Loucy (cell line): Measurements from ENCODE around the gene TNFRSF11A.

ENCODE experiments used
- EZH2phosphoT487 ChIP-seq: fragments of 200-600 bp; IDR thresholded peaks from 2 replicates; pipeline ENCODE4 v1.6.1; 2018; ENCODE audit warnings: antibody characterized with exemption, mild to moderate bottlenecking, moderate library complexity, borderline replicate concordance
- TF ChIP-seq, protein P1 (sequence below): fragments of 200-600 bp; sonication (generic); conservative IDR thresholded peaks from 2 replicates; pipeline ENCODE4 v1.5.1; 2014; ENCODE audit warnings: mild to moderate bottlenecking, antibody characterized with exemption, low read length

DNA sequence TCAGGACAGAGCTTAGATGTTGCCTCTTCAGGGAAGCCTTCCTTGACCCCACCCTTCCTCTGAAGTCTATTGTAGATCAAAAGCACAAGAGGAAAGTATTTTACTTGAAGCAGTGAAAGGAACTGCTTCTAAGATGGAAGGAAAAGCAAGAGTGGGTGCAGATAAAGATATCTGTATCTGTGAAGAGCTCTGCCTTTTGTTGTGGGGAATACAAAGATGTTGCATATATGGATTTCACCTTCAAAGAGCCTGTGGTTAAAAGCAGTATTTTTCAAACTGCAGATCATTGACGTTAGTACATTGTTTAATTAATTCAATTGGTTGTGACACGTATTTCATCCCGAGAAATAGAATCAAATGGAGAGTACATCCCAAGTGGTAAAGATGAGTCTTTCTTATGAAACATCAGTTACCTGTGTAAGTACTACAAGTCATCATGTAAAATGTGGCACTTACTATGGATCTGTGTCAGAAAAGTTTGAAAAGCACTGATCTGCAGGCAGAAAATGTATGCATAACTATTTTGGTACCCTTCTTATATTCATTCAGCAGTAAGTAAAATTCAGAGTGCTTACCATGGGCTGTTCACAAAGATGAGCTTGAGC, 24.6 kb upstream of the TNFRSF11A start:
- TF ChIP-seq, protein P1, sequence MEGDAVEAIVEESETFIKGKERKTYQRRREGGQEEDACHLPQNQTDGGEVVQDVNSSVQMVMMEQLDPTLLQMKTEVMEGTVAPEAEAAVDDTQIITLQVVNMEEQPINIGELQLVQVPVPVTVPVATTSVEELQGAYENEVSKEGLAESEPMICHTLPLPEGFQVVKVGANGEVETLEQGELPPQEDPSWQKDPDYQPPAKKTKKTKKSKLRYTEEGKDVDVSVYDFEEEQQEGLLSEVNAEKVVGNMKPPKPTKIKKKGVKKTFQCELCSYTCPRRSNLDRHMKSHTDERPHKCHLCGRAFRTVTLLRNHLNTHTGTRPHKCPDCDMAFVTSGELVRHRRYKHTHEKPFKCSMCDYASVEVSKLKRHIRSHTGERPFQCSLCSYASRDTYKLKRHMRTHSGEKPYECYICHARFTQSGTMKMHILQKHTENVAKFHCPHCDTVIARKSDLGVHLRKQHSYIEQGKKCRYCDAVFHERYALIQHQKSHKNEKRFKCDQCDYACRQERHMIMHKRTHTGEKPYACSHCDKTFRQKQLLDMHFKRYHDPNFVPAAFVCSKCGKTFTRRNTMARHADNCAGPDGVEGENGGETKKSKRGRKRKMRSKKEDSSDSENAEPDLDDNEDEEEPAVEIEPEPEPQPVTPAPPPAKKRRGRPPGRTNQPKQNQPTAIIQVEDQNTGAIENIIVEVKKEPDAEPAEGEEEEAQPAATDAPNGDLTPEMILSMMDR: no peak
- no peak for TF ChIP-seq EZH2phosphoT487
